Parathyroid adenoma (tissue), 2 donors: Measurements from ENCODE around the gene MGMT.

Source experiments
- H2AFZ ChIP-seq: fragments of 300-600 bp; sonication (generic); one replicate; pipeline ENCODE4 v1.7.0; 2017; ENCODE audit warnings: antibody characterized with exemption, mild to moderate bottlenecking
- H3K27ac ChIP-seq: fragments of 300-600 bp; sonication (generic); one replicate; pipeline ENCODE4 v1.7.0; 2017
- H3K27me3 ChIP-seq: fragments of 300-600 bp; sonication (generic); one replicate; pipeline ENCODE4 v1.7.0; 2017; ENCODE audit warnings: low read length; ENCODE audit not compliant: control insufficient read depth, insufficient read depth
- H3K36me3 ChIP-seq: fragments of 300-600 bp; sonication (generic); one replicate; pipeline ENCODE4 v1.7.0; 2017; ENCODE audit warnings: low read length; ENCODE audit not compliant: control insufficient read depth, insufficient read depth
- H3K4me1 ChIP-seq: fragments of 300-600 bp; sonication (generic); one replicate; pipeline ENCODE4 v1.7.0; 2017; ENCODE audit warnings: control low read depth
- H3K4me2 ChIP-seq: fragments of 300-600 bp; sonication (generic); one replicate; pipeline ENCODE4 v1.7.0; 2017; ENCODE audit warnings: low read length
- H3K4me3 ChIP-seq: fragments of 300-600 bp; sonication (generic); one replicate; pipeline ENCODE4 v1.7.0; 2017; ENCODE audit warnings: low read depth, low read length
- H3K79me2 ChIP-seq: fragments of 300-600 bp; sonication (generic); one replicate; pipeline ENCODE4 v1.7.0; 2017; ENCODE audit warnings: control low read depth
- H3K9ac ChIP-seq: fragments of 300-600 bp; sonication (generic); one replicate; pipeline ENCODE4 v1.7.0; 2017; ENCODE audit warnings: mild to moderate bottlenecking
- H3K9me3 ChIP-seq: fragments of 300-600 bp; sonication (generic); one replicate; pipeline ENCODE4 v1.7.0; 2017; ENCODE audit warnings: low read length; ENCODE audit not compliant: control insufficient read depth
- TF ChIP-seq, protein P1 (sequence below): fragments of 300-600 bp; sonication (generic); IDR thresholded peaks from one replicate; pipeline ENCODE4 v1.7.0; 2017; ENCODE audit warnings: antibody characterized with exemption, mild to moderate bottlenecking
- donor health status: primary hyperparathyroidism.

Gene MGMT

DNA sequence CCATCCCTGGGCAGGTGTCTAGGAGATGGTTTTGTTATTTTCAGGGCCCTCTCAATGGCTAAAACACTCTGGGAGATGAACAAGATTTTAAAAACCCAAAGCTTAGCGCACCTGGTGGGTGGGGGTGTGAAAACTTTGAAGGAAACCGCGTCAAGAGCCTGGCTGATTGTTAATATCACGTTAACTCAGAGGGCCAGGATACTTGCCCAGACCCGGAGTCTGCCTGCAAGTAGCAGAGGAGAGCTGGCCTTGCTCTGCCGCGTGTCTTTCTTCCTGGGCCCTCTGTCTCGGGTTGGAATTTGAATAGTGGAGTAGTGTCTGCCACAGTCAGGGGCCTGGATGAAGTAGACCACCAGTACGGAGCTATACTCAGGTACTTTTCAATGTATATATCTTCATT is 1.1 kb downstream of the MGMT start:
- TF ChIP-seq, protein P1, sequence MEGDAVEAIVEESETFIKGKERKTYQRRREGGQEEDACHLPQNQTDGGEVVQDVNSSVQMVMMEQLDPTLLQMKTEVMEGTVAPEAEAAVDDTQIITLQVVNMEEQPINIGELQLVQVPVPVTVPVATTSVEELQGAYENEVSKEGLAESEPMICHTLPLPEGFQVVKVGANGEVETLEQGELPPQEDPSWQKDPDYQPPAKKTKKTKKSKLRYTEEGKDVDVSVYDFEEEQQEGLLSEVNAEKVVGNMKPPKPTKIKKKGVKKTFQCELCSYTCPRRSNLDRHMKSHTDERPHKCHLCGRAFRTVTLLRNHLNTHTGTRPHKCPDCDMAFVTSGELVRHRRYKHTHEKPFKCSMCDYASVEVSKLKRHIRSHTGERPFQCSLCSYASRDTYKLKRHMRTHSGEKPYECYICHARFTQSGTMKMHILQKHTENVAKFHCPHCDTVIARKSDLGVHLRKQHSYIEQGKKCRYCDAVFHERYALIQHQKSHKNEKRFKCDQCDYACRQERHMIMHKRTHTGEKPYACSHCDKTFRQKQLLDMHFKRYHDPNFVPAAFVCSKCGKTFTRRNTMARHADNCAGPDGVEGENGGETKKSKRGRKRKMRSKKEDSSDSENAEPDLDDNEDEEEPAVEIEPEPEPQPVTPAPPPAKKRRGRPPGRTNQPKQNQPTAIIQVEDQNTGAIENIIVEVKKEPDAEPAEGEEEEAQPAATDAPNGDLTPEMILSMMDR = no peak
- Histone ChIP-seq H3K4me2 (no peak overlapping the region), H3K27ac (no peak overlapping the region), H3K4me3 (no peak overlapping the region), H3K9me3 (no peaks in the 10 kb centered on the region), H2AFZ (no peak overlapping the region), H3K27me3 (no peaks in the 10 kb centered on the region), H3K79me2 (no peaks in the 10 kb centered on the region), H3K36me3 (no peaks in the 10 kb centered on the region), H3K4me1 (no peaks in the 10 kb centered on the region), H3K9ac (no peak overlapping the region)

- H3K4me2 ChIP-seq = no peak overlapping the region
- no peaks in the 10 kb centered on the region for H3K9me3 ChIP-seq
- no peaks in the 10 kb centered on the region for H3K36me3 ChIP-seq
- no peaks in the 10 kb centered on the region for H3K79me2 ChIP-seq
- TF ChIP-seq, protein P1 = no peak
- H3K27ac ChIP-seq = no peak overlapping the region
- no peak overlapping the region for H3K4me3 ChIP-seq
- no peaks in the 10 kb centered on the region for H3K27me3 ChIP-seq
- no peaks in the 10 kb centered on the region for H3K4me1 ChIP-seq
- no peak overlapping the region for H2AFZ ChIP-seq
- no peak overlapping the region for H3K9ac ChIP-seq
These were observed 3.2 kb downstream of the MGMT start for GRCh38 chr10:129470103-129470851.

DNA sequence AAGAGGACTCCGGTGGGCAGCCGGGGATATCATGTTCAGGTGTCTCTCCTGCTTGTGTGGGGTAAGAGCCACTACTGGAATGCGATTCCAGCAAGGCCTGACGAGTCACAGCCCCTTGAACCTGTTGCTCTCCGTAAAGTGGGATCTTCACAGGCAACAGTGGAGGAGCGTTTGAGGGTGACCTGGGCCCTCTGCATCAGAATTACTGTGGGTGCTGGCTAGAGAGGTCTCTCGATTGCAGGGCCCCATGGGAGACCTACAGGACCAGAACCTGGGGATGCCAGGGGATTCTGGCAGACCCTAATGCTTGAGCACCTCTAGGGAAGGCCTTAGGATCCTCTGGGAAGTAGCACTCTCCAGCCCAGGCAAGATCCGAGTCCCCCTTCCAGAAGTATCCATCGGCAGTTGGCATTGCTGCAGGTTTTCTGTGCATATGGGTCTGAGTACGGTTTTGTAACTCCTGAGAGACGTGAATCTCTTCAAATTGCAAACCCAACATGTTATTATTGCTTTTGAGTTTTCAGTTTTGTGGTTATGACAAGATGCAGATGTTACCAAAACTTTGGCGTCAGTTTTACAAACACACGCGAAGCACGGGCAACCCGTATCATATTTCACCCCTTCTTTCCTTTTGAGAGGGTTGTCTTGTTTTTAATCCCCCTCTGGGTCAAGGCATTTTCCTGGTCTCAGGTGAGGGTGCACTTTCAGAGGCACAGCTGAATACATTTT is 4.6 kb downstream of the MGMT start:
- TF ChIP-seq, protein P1 = no peak
- Histone ChIP-seq H3K79me2 (no peaks in the 10 kb centered on the region), H3K4me1 (no peaks in the 10 kb centered on the region), H3K4me2 (no peak overlapping the region), H3K4me3 (no peak overlapping the region), H2AFZ (no peak overlapping the region), H3K9ac (no peak overlapping the region), H3K27ac (no peak overlapping the region), H3K36me3 (no peaks in the 10 kb centered on the region), H3K9me3 (no peaks in the 10 kb centered on the region), H3K27me3 (no peaks in the 10 kb centered on the region)

GRCh38 chr10:129472696-129473555 is 5.9 kb downstream of the MGMT start:
- no peak overlapping the region for H3K27ac ChIP-seq
- H3K4me2 ChIP-seq = no peak overlapping the region
- H3K36me3 ChIP-seq = no peaks in the 10 kb centered on the region
- H3K9me3 ChIP-seq = no peaks in the 10 kb centered on the region
- no peak overlapping the region for H3K4me3 ChIP-seq
- no peak overlapping the region for H2AFZ ChIP-seq
- H3K79me2 ChIP-seq = no peaks in the 10 kb centered on the region
- TF ChIP-seq, protein P1 = no peak
- no peaks in the 10 kb centered on the region for H3K27me3 ChIP-seq
- no peak overlapping the region for H3K9ac ChIP-seq
- H3K4me1 ChIP-seq = no peaks in the 10 kb centered on the region
